Measurements from ENCODE around the gene ERBIN.
A peak's percentile ranks its signal among the peaks of the same experiment; 100 is the strongest.
"Not testable (repeated sequence)": the region's sequence is repeated elsewhere in the genome, so short reads cannot be mapped to it uniquely, and the experiment has no call there.

ERBIN gene

GRCh38 chr5:65923339-65923738 is 3.0 kb upstream of the ERBIN start:
- no peak for DNase-seq

DNA sequence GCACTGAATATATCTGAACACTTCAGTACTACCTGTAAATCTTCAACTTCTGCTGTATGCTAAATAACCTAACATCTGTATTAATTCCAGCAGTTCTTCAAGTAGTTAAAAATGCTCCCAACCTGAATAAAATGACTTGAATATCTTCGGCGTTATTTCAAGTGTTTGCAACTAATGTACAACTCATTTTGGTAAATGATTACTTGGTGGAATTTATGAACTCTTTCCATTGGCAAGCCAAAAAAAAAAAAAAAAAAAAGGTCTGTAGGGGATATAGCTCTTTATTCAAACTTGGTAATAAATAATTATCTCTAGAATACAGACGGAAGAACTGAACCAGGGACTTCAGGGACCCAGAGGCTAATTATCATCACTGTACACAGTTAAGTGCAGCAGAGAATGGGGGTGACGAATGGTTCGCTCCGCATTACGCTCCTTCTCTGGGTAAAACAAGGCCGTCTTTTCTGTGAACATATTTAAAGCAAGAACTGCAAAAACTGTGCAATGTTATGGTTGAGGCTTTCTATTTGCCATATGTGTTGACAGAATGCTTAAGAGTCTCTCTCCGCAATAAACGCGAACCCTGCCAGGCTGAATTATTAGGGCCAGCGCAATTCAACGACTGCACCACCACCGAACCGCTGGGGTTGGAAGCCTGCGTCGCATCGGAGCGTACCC is 1.9 kb upstream of the ERBIN start:
- no peak for DNase-seq

DNA sequence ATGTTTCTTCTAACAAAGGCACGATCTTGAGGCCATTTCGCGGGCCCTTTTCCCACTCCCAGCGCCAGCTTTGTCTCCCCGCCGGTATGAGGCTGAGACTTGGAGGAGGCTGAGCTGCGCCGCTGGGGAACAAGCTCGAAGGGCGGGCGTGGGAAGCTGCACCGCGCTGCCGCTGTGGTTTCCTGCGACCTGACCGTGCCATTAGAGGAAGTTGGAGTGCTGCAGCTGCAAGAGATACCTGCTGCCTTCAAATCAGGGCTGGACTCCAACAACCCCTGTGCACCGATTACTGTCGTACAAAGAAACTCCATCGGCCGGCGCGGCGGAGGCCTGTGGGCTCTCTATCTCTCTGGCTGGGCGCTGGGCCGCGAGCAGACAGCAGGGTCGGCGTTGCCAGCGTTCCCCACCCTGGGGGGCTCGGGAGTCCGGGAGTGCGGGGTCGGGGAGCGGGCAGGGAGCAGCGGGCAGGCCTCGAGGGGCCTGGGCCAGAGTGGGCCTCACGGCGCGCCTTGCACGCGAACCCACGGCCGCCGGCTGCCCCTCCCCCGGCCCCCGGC is 1.3 kb upstream of the ERBIN start:
- peak; percentile 73 to 82 for DNase-seq

GRCh38 chr5:65925601-65926275 is 637 bp upstream of the ERBIN start:
- DNase-seq: peak; percentile 84 to 87

- peak in 1 of 2 donors; percentile 16 for DNase-seq
Observed at GRCh38 chr5:65926893-65927292, 518 bp downstream of the ERBIN start.

DNA sequence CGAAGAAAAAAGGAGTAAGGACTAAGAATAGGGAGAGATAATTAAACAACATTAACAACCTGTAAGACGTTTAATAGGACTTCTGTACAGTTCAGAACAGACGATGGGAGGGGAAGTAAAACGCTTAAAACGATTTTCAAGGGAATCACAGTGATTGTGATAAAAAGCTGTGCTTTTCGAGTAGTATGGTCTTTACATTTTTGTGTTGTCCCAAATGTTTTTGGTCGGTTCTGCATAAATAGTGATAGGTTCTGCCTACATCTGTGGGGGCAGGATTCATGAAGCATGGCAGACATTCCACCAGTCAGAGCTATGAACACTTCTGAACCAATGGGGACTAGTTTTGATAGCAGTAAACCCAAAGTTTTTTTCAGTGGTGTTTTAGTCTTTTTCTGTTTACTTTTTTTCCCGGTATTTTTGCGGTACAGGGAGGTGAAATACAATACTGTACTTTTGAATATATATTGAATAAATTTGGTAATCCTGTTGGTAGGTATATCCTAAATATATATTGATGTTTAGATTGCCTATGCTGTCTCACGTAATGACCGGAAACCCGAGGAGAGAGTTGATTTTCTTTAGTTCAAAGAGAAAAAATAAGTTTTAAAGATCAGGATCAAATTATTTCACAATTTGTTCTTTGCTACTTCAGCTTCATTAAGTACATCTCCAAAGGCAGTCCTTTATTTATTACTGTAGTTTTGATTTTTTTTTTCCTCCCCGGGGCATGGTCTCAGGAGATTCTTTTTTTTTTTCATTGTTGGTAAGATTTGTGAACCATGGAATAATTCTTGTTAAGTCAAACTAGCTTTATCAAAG is 1.3 kb downstream of the ERBIN start:
- peak; percentile 33 to 52 for DNase-seq

DNA sequence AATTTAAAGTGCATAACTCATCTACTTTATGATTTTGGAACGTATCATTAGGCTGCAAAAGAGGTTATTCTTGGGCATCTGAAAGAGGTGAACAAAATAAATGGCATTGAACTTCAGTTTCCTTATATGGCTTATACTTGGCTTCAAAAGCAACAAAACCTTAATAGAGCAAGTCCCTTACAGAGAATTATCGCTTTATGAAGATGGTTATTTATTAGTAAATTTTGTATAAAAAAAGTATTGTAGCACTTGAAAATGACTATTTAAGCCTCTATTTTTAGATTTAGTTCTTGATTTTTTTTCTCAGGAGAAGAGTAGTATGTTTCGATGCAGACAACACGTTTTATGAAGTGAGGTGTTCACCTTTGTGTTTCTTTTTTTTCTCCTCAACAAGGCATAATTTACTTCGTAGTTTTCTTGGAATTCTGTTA is 2.0 kb downstream of the ERBIN start:
- DNase-seq: no peak

DNA sequence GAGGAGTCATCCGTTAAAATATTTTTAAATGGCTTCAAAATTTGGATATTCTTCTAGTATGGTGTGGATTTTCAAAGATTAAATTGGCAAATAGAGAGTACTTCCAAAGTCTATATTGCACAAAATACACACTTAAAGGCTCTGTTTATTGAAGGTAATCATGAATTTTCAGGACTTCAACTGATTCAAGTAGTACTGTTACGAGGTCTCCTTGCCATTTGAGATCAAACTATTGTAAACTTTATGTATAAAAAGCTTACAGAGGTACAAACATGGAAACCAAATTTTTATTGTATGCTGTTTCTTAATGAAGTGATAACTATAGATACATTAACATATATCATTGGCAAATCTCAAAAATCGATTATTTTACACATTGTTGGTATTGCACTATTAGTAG is 2.5 kb downstream of the ERBIN start:
- no peak for DNase-seq

- no peak for DNase-seq
Observed at GRCh38 chr5:65932676-65933075, 6.3 kb downstream of the ERBIN start.

GRCh38 chr5:65933295-65933694 is 6.9 kb downstream of the ERBIN start:
- DNase-seq: no peak

GRCh38 chr5:65938256-65938655 is 11.9 kb downstream of the ERBIN start:
- no peak for DNase-seq

GRCh38 chr5:65943771-65944170 is 17.4 kb downstream of the ERBIN start:
- no peak for DNase-seq

- DNase-seq: no peak
Observed at GRCh38 chr5:65946198-65946745, 19.9 kb downstream of the ERBIN start.

DNA sequence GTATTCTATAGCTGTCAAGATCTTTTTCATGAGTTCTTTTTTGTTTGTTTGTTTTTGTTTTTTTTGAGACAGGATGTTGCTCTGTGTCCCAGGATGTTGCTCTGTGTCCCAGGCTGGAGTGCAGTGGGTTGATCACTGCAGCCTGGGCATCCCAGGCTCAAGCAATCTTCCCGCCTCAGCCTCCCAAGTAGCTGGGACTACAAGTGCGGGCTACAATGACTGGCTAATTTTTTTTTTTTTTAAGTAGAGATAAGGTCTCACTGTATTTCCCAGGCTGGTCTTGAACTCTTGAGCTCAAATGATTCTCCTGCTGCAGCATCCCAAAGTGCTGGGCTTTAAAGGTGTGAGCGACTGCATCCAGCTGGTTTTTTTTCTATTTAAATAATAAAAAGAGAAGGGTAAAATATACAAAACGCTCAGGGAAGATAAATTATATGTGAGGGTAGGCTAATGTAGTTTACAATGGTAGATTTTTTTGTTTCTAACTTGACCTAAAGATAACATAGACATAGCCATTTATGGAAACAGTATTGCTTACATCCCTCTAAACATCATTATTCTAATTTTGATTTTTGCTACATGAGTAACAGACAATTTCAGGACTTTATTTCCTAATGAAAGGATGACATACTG is 21.9 kb downstream of the ERBIN start:
- no peak for DNase-seq

- DNase-seq: no peak
Observed at GRCh38 chr5:65951330-65951729, 25.0 kb downstream of the ERBIN start.

DNA sequence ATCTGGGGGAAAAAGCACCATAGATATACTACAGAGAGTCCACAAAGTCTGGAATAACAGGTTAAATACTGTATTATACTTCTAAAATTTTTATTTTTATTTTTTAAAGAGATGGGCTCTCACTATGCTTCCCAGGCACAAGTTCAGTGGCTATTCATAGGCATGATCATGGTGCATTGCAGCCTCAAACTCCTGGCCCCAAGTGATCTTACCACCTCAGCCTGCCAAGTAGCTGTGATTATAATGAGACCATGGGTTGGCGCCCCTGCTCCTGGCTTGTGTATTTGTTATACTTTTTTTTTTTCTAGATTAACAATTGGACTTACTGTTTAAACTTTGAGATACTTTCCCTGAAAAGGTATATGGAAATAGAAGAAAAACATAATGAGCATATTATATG is 25.9 kb downstream of the ERBIN start:
- no peak for DNase-seq

GRCh38 chr5:65954200-65954599 is 27.8 kb downstream of the ERBIN start:
- DNase-seq: no peak

GRCh38 chr5:65955746-65956145 is 29.4 kb downstream of the ERBIN start:
- DNase-seq: no peak

DNA sequence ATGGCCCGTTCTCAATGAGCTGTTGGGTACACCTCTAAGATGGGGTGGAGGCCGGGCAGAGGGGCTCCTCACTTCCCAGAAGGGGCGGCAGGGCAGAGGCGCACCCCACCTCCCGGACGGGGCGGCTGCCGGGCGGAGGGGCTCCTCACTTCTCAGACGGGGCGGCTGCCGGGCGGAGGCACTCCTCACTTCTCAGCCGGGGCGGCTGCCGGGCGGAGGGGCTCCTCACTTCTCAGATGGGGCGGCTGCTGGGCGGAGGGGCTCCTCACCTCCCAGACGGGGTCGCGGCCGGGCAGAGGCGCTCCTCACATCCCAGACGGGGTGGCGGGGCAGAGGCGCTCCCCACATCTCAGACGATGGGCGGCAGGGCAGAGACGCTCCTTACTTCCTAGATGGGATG is 31.3 kb downstream of the ERBIN start:
- not testable (repeated sequence) for DNase-seq

GRCh38 chr5:65961633-65962032 is 35.3 kb downstream of the ERBIN start:
- DNase-seq: no peak

DNA sequence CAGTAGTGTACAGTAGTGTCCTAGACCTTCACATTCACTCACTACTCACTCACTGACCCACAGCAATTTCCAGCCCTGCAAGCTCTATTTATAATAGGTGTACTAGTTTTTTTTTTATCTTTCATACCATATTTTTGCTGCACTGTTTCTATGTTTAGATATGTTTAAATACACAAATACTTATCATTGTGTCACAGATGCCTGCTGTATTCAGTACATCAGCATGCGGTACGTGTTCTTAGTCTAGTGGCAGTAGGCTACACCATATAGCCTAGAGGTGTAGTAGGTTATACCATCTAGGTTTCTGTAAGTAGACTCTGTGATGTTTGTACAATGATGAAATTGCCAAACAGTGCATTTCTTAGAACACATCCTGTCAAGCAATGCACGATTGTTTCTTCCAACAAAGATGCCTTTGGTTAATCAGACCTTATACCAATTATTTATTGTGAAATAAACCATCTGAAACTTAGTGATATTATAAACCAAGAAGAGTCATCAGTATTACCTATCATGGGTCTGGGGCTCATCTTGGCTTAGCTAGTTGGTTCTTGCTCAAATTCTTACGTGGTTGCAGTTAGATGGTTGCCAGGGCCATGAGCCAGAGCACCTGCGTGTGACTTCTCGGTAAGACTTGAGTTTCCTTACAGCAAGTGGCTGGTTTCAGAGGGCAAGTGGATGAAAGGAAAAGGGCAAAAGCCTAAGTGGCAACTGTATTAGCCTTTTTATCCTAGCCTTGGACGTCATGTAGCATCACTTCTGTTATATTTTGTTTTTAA is 41.1 kb downstream of the ERBIN start:
- DNase-seq: no peak

Measured in CD4-positive, alpha-beta T cell treated with Interleukin-1 beta for 1 hour (primary cell).